ENCODE data around the gene ARID1B.

DNA sequence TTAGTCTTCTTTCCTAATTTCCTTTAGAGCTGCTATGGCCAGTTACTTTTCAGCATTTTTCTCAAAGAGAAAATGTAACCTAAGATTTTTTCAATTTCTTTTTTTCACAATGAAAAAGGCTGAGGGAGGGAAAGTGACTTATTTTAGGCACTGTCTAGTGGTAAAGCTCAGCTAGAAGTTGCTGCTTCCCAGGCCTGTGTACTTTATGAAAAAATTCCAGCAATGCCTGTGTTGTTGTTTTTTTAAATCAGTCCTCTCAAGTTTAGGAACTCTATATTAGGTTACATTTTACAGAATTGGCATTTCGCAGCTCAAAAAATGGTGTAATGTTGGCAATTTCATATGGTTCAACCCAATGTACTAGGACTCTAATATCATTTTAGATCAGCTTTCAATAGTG lies 269.6 kb downstream of the ARID1B start:
- TF ChIP-seq CTCF (IDR thresholded peaks at IDR 0.05; ENCODE audit: low read length) (no peak), EZH2 (IDR thresholded peaks at IDR 0.05; ENCODE audit: borderline replicate concordance, low read length) (no peak)

All from OCI-LY1 (cell line).